ENCODE results near the gene SUSD6. TPM values are rescaled to one million over a fixed set of nuclear protein-coding genes. Genes with fewer than 3 reads are reported as not detected.

Gene SUSD6
- total RNA-seq, 2 donors from 2014 or later = 27.3 to 70.3 TPM

DNA sequence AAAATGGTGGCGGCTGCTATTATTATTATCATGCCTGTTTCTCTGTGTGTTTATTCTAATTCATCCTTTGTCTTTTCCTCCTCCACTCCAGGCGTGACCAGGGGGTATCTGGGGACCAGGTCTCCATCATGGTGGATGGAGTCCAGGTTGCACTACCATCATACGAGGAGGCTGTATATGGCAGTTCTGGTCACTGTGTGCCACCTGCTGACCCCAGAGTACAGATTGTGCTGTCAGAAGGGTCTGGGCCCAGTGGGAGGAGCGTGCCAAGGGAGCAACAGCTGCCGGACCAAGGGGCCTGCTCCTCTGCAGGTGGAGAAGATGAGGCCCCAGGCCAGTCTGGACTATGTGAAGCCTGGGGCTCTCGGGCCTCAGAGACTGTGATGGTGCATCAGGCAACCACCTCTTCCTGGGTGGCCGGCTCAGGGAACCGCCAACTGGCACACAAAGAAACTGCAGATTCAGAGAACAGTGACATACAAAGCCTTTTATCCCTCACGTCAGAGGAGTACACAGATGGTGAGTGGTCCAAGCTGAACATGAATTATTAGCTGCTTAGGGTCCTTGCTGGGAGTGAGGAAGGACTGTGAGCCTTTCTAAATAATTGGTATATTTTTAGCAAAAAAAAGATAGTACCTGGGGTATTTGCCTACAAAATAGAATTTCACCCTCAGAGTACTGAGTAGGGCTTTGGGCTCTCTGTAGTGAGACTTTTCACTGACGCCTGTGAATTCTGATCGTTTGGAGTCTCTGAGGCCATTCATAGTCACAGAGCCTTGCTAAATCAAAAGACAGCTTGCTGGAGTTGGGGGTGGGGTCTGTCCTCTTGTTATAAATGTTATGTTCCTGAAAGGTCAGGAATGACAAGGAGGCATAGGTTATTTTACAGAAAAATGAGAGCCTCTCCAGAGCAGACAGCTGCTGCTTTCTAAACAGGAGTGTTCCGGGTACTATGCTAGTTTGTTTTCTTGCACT is 97.5 kb downstream of the SUSD6 start:
- no peaks in the 10 kb centered on the region for H3K9me3 ChIP-seq
- H3K27me3 ChIP-seq = no peaks in the 10 kb centered on the region
- no peak overlapping the region for H3K4me3 ChIP-seq
- peaks cover 9% of the 10 kb centered on the region for H3K36me3 ChIP-seq
- TF ChIP-seq, protein P1, sequence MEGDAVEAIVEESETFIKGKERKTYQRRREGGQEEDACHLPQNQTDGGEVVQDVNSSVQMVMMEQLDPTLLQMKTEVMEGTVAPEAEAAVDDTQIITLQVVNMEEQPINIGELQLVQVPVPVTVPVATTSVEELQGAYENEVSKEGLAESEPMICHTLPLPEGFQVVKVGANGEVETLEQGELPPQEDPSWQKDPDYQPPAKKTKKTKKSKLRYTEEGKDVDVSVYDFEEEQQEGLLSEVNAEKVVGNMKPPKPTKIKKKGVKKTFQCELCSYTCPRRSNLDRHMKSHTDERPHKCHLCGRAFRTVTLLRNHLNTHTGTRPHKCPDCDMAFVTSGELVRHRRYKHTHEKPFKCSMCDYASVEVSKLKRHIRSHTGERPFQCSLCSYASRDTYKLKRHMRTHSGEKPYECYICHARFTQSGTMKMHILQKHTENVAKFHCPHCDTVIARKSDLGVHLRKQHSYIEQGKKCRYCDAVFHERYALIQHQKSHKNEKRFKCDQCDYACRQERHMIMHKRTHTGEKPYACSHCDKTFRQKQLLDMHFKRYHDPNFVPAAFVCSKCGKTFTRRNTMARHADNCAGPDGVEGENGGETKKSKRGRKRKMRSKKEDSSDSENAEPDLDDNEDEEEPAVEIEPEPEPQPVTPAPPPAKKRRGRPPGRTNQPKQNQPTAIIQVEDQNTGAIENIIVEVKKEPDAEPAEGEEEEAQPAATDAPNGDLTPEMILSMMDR (IDR thresholded peaks at IDR 0.05) = no peak
- peak overlapping the region; percentile 5 for H3K27ac ChIP-seq
- intact Hi-C loops (cut with DNase I) = no loop called here
- no peak for DNase-seq
- H3K9ac ChIP-seq (ENCODE audit: low read depth in 2 of 2, low read length in 2 of 2) = no peak overlapping the region
- H3K4me1 ChIP-seq = peaks cover 22% of the 10 kb centered on the region

DNA sequence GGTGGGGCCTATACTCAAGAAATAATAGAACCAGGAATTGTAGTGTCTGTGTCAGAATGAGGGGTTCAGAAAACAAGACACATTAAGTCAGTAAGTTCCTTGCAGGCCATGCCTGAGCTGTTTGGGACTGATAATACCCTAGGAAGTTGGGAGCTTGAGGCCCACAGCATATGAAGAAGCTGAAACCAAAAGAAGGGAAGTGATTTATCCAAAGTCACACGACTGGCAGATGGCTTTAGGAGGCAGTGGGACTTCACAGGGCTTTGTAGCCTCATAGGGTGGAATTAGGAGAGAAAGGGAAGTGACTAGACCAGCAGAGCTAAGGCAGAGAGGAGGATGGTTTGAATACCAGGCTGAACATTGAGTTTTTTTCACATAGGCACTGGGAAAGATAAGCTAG is 99.0 kb downstream of the SUSD6 start:
- TF ChIP-seq, protein P1 (IDR thresholded peaks at IDR 0.05) = no peak
- no peak overlapping the region for H3K4me3 ChIP-seq
- no peaks in the 10 kb centered on the region for H3K36me3 ChIP-seq
- H3K27ac ChIP-seq = peak overlapping the region; percentile 65
- intact Hi-C loops (cut with DNase I) = no loop called here
- peaks cover 22% of the 10 kb centered on the region for H3K4me1 ChIP-seq
- no peak overlapping the region for H3K9ac ChIP-seq (ENCODE audit: low read depth in 2 of 2, low read length in 2 of 2)
- no peaks in the 10 kb centered on the region for H3K9me3 ChIP-seq
- no peaks in the 10 kb centered on the region for H3K27me3 ChIP-seq
- no peak for DNase-seq

DNA sequence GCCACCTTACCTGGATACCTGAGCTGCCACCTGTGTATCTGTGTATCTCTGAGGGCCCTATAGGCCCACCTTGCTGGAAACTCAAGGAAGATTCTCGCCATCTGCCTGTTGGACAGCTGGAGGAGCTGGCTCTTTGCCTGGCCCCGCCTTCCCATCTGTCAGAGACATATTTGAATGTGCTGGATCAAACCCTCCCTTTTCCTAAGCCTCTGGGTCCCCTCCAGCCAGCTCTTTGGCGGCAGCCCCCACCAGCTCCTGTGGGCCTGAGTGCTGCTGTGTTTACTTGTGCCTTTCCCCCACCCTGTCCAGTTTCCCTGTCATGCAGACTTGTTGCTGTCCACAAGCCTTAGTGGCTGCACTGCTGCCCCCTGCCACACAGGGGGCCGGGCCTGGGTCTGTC is 99.7 kb downstream of the SUSD6 start:
- intact Hi-C loops (cut with DNase I) = no loop called here
- Histone ChIP-seq H3K4me3 (no peak overlapping the region), H3K9me3 (no peaks in the 10 kb centered on the region), H3K9ac (ENCODE audit: low read depth in 2 of 2, low read length in 2 of 2) (peak overlapping the region in 1 of 2 donors; percentile 14), H3K36me3 (no peaks in the 10 kb centered on the region), H3K4me1 (peaks cover 22% of the 10 kb centered on the region), H3K27me3 (no peaks in the 10 kb centered on the region), H3K27ac (peak overlapping the region; percentile 65)
- TF ChIP-seq, protein P1 (IDR thresholded peaks at IDR 0.05) = no peak
- peak; percentile 76 for DNase-seq

DNA sequence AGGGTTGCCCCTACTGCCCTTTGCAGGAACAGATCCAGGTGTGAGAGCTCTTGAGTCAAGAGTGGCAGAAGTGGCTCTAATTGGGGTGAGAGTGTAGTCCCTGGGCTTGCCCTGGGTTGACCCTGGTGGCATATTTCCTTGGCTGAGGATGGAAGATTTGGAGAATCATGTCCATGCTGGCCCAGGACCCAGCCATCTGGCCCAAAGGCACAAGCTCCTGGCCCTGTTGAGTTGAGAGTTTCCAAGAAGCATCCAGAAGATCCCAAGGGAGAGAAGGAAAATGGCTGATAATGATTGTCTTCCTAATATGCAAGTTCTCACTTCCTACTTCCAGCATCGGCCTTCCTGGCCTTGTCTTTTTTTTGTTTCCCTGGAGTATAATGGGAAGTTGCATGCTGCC is 100.1 kb downstream of the SUSD6 start:
- H3K36me3 ChIP-seq = no peaks in the 10 kb centered on the region

DNA sequence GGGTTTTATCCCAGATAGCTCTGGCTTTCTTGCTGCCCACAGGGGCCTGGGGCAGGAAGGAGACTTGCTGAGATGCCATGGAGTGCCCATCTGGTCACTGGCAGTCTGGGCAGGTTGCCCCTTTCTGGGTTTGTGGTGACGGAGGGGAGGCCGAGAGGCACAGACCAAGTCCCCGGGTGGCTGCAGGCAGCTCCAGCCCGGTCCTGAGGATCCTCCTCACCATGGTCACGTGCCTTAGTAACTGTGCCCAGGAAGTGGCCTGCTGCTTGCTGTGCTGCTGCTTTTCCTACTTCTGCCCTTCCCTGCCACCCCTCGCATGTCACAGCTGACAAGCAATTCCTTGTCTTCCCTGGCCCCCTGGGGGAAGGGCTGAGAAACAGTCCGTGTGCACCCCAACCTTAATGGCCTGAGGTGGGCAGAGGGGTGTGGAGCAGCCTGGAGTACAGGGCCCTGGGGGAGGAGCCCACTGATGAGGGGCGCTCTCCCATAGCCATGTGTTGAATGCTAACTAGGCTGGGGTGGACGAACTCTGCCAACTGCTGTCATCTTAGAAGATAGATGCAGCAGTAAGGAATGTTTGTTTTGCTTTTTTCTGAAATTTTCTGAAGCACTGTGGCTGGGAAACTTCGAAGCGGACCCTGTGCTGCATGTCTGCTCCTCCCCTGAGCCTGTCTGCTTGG is 100.6 kb downstream of the SUSD6 start:
- intact Hi-C loops (cut with DNase I) = no loop called here
- no peaks in the 10 kb centered on the region for H3K36me3 ChIP-seq
- peak overlapping the region in 1 of 2 donors; percentile 41 for H3K9ac ChIP-seq (ENCODE audit: low read depth in 2 of 2, low read length in 2 of 2)
- no peaks in the 10 kb centered on the region for H3K27me3 ChIP-seq
- peaks cover 26% of the 10 kb centered on the region for H3K4me1 ChIP-seq
- DNase-seq = no peak
- TF ChIP-seq, protein P1 (IDR thresholded peaks at IDR 0.05) = no peak
- peak overlapping the region; percentile 65 for H3K27ac ChIP-seq
- H3K4me3 ChIP-seq = no peak overlapping the region
- no peaks in the 10 kb centered on the region for H3K9me3 ChIP-seq

More for the DNA sequence above, 100.1 kb downstream of the SUSD6 start:
- no peaks in the 10 kb centered on the region for H3K9me3 ChIP-seq
- H3K4me1 ChIP-seq = peaks cover 22% of the 10 kb centered on the region
- H3K4me3 ChIP-seq = no peak overlapping the region
- DNase-seq = no peak
- TF ChIP-seq, protein P1 (IDR thresholded peaks at IDR 0.05) = no peak
- peak overlapping the region; percentile 65 for H3K27ac ChIP-seq
- intact Hi-C loops (cut with DNase I) = no loop called here
- H3K9ac ChIP-seq (ENCODE audit: low read depth in 2 of 2, low read length in 2 of 2) = peak overlapping the region in 1 of 2 donors; percentile 14
- H3K27me3 ChIP-seq = no peaks in the 10 kb centered on the region
